Right lobe of liver (tissue), 4 donors: ENCODE data around the gene ST8SIA4.

Experiments
- CTCF ChIP-seq, 4 donors: fragments of 200-600 bp in 3 of 4; fragments of 450-650 bp in 1 of 4; IDR thresholded peaks; one replicate each; pipeline versions ENCODE4 v1.5.1 to v1.8.0; 2016 to 2022; ENCODE audit warnings: antibody characterized with exemption in 4 of 4, mild to moderate bottlenecking in 2 of 4
- POLR2A ChIP-seq: fragments of 450-650 bp; IDR thresholded peaks from one replicate; pipeline ENCODE4 v1.6.1; 2017; ENCODE audit warnings: antibody characterized with exemption, mild to moderate bottlenecking
- donor health status: DM: no; HTN: no; CAD: no.
- donor health status: DM: no; HTN: no; CAD: no.
- donor health status: DM: no; HTN: yes; CAD: no.

DNA sequence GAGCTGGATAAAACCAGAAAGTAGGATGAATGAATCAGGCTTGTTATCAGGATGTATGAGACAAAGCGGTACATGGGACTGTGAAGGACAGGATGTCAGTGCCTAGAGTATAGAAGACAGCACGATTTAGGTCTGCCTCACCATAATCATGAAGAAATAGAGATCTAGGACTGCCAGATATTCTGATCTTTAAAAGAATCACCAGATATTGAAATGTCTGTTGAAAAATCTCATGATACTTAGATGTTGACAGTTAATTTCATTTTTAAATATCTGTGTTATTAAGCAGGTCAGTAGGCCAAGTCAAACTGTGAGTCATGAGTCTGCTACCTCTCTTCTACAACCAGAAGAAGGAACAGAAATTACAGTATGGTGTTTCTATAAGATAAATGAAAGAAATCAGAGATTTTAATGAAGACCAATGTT is 65.0 kb downstream of the ST8SIA4 start:
- TF ChIP-seq CTCF (IDR thresholded peaks at IDR 0.05) (no peak), POLR2A (no peak)
